ENCODE data around the gene LSG1. TPM values are rescaled to one million over a fixed set of nuclear protein-coding genes. Genes with fewer than 3 reads are reported as not detected.
A peak's percentile ranks its signal among the peaks of the same experiment; 100 is the strongest.

Gene LSG1
- 31.0 and 41.2 TPM in 2 replicates for total RNA-seq (ENCODE audit: low replicate concordance)

DNA sequence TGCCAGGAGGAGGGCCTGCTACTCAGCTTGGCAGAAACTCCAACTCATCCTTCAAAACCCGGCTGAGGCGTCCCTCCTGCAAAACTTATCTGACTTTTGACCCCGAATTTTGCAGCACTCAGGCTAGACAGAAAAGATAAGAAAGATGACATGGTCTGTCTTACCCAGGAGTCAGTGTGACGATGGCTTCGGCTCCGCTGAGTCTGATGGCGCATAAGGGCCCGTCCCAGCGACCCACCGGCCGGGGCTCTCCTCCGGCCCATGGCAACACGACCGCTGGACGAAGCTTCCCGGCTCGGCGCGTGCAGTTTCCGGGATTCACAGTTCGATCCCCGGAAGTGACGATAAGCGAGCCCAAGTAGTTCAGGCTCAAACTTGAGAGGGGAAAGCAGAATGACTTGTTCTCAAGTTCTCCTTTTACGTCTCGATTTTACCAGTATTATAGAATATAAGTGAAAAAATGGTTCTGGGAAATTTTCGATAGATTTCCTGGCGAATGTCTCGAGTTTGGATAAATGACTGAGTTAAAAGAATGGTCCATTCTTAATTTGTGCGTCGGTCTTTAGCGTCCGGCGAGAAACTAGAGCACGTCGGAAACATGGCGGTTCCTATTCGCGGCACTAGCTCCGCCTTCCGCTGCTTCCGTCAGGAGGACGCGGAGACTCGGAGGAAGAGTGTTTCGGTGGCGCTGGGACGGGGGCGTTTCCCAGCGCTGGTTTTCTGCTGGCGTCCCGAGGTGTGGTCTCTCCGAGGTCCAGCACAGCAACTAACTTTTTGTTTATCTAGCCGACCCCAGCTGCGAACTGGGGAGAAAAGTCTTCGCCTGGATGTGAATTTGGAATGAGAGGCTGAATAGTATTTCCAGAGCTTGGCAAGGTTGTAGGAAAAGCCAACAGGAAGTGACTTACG is at the start of gene LSG1:
LSG1 (minus strand) TSS at position 292 of the 909 bp plus-strand sequence; CDS start at position 263, 29 bp downstream.
- TF ChIP-seq EZH2phosphoT487 (IDR thresholded peaks at IDR 0.05) (no peak), EZH2 (IDR thresholded peaks at IDR 0.05) (peak; percentile 32)
- no peaks in the 10 kb centered on the region for H4K20me1 ChIP-seq (ENCODE audit: low read depth)
- H3K4me3 ChIP-seq: peak within 1 kb of the TSS; percentile 78
- peak within 1 kb of the TSS; percentile 99 for H2AFZ ChIP-seq (replicated peaks)
- Mint-ChIP-seq H3K4me1 (peaks cover 9% of the 10 kb centered on the region), H3K9me3 (no peaks in the 10 kb centered on the region), H3K27ac (peak within 1 kb of the TSS; percentile 100), H3K36me3 (no peaks in the 10 kb centered on the region), H3K27me3 (ENCODE audit: insufficient read depth, low read depth) (peaks cover 9% of the 10 kb centered on the region), H3K4me3 (peak within 1 kb of the TSS; percentile 99)
- H3K36me3 ChIP-seq: no peaks in the 10 kb centered on the region
- peaks cover 7% of the 10 kb centered on the region for H3K4me1 ChIP-seq
- peak; percentile 97 for DNase-seq (ENCODE audit: low spot score)
- H3K27ac ChIP-seq: peak within 1 kb of the TSS; percentile 95
- H3F3A ChIP-seq (ENCODE audit: low read depth): peaks cover 5% of the 10 kb centered on the region
- H3K27me3 ChIP-seq: peaks cover 40% of the 10 kb centered on the region
- no peaks in the 10 kb centered on the region for H3K9me3 ChIP-seq (ENCODE audit: low read depth)
- H3K79me2 ChIP-seq (ENCODE audit: low read depth): peaks cover 41% of the 10 kb centered on the region
- peak within 1 kb of the TSS; percentile 80 for H3K4me2 ChIP-seq
- peak within 1 kb of the TSS; percentile 97 for H3K9ac ChIP-seq

DNA sequence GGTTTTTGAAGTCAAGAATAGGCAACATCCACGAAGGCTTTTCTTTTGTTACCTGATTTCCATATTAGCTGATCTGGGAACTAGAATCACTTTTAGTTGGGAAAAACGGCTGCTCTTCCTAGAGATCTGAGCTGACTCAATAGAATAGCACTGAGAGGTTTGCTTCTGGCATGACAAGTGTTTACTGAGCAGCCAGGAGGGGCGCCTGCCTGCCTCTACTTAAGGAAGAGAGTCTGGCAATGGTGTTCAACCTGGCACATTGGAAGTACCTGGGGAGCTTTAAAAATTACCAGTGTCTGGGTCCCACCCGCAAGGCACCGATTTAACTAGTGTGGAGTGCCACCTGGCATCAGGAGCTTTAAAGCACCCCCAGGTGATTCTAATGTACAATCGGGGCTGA is 48.1 kb upstream of the LSG1 start:
- no peaks in the 10 kb centered on the region for H4K20me1 ChIP-seq (ENCODE audit: low read depth)
- Mint-ChIP-seq H3K4me1 (peaks cover 4% of the 10 kb centered on the region), H3K9me3 (no peaks in the 10 kb centered on the region), H3K27ac (no peak overlapping the region), H3K27me3 (ENCODE audit: insufficient read depth, low read depth) (peaks cover 9% of the 10 kb centered on the region), H3K36me3 (no peaks in the 10 kb centered on the region), H3K4me3 (no peak overlapping the region)
- no peak overlapping the region for H3K27ac ChIP-seq
- H3K9ac ChIP-seq: no peak overlapping the region
- H3K4me2 ChIP-seq: no peak overlapping the region
- H3K36me3 ChIP-seq: no peaks in the 10 kb centered on the region
- DNase-seq (ENCODE audit: low spot score): no peak
- H3K4me3 ChIP-seq: no peak overlapping the region
- no peaks in the 10 kb centered on the region for H3K27me3 ChIP-seq
- H3K79me2 ChIP-seq (ENCODE audit: low read depth): no peaks in the 10 kb centered on the region
- no peaks in the 10 kb centered on the region for H3K9me3 ChIP-seq (ENCODE audit: low read depth)
- no peaks in the 10 kb centered on the region for H3F3A ChIP-seq (ENCODE audit: low read depth)
- H2AFZ ChIP-seq (replicated peaks): no peak overlapping the region
- H3K4me1 ChIP-seq: peaks cover 3% of the 10 kb centered on the region
- TF ChIP-seq EZH2 (IDR thresholded peaks at IDR 0.05): no peak
- TF ChIP-seq, protein P1, sequence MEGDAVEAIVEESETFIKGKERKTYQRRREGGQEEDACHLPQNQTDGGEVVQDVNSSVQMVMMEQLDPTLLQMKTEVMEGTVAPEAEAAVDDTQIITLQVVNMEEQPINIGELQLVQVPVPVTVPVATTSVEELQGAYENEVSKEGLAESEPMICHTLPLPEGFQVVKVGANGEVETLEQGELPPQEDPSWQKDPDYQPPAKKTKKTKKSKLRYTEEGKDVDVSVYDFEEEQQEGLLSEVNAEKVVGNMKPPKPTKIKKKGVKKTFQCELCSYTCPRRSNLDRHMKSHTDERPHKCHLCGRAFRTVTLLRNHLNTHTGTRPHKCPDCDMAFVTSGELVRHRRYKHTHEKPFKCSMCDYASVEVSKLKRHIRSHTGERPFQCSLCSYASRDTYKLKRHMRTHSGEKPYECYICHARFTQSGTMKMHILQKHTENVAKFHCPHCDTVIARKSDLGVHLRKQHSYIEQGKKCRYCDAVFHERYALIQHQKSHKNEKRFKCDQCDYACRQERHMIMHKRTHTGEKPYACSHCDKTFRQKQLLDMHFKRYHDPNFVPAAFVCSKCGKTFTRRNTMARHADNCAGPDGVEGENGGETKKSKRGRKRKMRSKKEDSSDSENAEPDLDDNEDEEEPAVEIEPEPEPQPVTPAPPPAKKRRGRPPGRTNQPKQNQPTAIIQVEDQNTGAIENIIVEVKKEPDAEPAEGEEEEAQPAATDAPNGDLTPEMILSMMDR (IDR thresholded peaks at IDR 0.05): no peak
- no peak for TF ChIP-seq EZH2phosphoT487 (IDR thresholded peaks at IDR 0.05)

DNA sequence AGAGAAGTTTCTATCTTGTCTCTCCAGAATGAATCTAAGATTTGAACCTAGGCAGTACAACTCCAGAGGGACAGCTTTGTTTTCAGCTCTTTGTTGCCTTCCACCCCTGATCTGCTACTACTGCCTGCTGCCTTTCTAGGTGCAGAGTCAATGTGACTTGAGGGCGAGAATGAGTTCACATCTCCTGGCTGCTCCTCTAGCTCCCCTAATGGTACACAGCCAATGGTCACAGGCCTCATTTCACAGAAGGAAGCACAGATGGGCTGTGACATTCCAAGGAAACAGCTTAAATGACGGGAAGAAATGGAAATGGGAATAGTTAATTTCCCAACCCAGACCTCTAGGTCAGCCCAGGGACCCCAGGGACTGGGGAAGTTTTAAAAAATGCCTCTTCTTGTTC is 46.1 kb upstream of the LSG1 start:
- Mint-ChIP-seq H3K9me3 (no peaks in the 10 kb centered on the region), H3K4me1 (peaks cover 4% of the 10 kb centered on the region), H3K27ac (peak overlapping the region; percentile 57), H3K4me3 (no peak overlapping the region), H3K27me3 (ENCODE audit: insufficient read depth, low read depth) (peaks cover 3% of the 10 kb centered on the region), H3K36me3 (no peaks in the 10 kb centered on the region)
- H3K36me3 ChIP-seq: no peaks in the 10 kb centered on the region
- no peak for DNase-seq (ENCODE audit: low spot score)
- no peaks in the 10 kb centered on the region for H3K27me3 ChIP-seq
- H3F3A ChIP-seq (ENCODE audit: low read depth): no peaks in the 10 kb centered on the region
- peaks cover 3% of the 10 kb centered on the region for H3K4me1 ChIP-seq
- H3K27ac ChIP-seq: no peak overlapping the region
- H3K4me2 ChIP-seq: no peak overlapping the region
- no peaks in the 10 kb centered on the region for H4K20me1 ChIP-seq (ENCODE audit: low read depth)
- H3K79me2 ChIP-seq (ENCODE audit: low read depth): no peaks in the 10 kb centered on the region
- TF ChIP-seq EZH2 (IDR thresholded peaks at IDR 0.05) (no peak), EZH2phosphoT487 (IDR thresholded peaks at IDR 0.05) (no peak)
- TF ChIP-seq, protein P1 (IDR thresholded peaks at IDR 0.05): no peak
- H3K9ac ChIP-seq: no peak overlapping the region
- peak overlapping the region; percentile 1 for H2AFZ ChIP-seq (replicated peaks)
- H3K4me3 ChIP-seq: no peak overlapping the region
- H3K9me3 ChIP-seq (ENCODE audit: low read depth): no peaks in the 10 kb centered on the region

All from neural progenitor cell (in vitro differentiated cells).